Measurements from ENCODE around the gene TACC3. TPM values are rescaled to one million over a fixed set of nuclear protein-coding genes. Genes with fewer than 3 reads are reported as not detected.
A peak's percentile ranks its signal among the peaks of the same experiment; 100 is the strongest.

Gene TACC3
- total RNA-seq, 1 experiment from 2014 or later = 106 TPM

DNA sequence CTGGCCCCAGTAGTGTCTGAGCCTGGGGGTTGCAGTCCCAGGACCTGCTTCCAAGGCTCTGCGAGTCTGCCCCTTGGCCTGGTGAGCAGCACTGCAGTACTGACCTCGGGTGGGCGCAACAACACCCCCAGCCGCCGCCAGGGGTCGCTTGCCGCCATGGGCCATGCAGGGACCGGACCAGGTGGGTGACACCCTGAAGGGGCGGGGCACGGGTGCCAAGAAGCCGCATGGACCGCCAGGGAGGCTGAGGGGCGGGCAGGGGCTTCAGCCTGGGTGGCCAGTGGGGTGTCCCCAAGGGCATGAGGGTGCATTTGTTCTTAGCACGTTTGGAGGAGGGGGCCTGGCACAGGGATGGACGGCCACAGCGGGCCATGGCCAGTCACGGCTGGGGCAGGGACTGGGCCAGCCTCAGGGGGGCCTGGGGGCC, 25.0 kb downstream of the TACC3 start:
- no TSS peak for BruUV-seq (replicated peaks)
- in situ Hi-C loops (cut with HindIII; ENCODE audit: low pct_unique_long_range_greater_than_20kb, low sequenced_read_pairs) (no loop called here), intact Hi-C loops (cut with micrococcal nuclease; ENCODE audit: unreplicated experiment) (no loop called here)
- no peaks in the 10 kb centered on the region for H3K9me3 ChIP-seq (ENCODE audit: control insufficient read depth, insufficient read depth, low read depth, low read length)
- TF ChIP-seq POLR2AphosphoS5 (IDR thresholded peaks at IDR 0.05; ENCODE audit: low read depth, low read length) (no peak), SIN3A (IDR thresholded peaks at IDR 0.05; ENCODE audit: borderline replicate concordance, insufficient read depth, low read depth, low read length) (no peak), TCF7L2 (IDR thresholded peaks at IDR 0.05; ENCODE audit: low read depth, low read length) (no peak)
- TF ChIP-seq, protein P1, sequence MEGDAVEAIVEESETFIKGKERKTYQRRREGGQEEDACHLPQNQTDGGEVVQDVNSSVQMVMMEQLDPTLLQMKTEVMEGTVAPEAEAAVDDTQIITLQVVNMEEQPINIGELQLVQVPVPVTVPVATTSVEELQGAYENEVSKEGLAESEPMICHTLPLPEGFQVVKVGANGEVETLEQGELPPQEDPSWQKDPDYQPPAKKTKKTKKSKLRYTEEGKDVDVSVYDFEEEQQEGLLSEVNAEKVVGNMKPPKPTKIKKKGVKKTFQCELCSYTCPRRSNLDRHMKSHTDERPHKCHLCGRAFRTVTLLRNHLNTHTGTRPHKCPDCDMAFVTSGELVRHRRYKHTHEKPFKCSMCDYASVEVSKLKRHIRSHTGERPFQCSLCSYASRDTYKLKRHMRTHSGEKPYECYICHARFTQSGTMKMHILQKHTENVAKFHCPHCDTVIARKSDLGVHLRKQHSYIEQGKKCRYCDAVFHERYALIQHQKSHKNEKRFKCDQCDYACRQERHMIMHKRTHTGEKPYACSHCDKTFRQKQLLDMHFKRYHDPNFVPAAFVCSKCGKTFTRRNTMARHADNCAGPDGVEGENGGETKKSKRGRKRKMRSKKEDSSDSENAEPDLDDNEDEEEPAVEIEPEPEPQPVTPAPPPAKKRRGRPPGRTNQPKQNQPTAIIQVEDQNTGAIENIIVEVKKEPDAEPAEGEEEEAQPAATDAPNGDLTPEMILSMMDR (IDR thresholded peaks at IDR 0.05) = no peak
- TF ChIP-seq, protein P2, sequence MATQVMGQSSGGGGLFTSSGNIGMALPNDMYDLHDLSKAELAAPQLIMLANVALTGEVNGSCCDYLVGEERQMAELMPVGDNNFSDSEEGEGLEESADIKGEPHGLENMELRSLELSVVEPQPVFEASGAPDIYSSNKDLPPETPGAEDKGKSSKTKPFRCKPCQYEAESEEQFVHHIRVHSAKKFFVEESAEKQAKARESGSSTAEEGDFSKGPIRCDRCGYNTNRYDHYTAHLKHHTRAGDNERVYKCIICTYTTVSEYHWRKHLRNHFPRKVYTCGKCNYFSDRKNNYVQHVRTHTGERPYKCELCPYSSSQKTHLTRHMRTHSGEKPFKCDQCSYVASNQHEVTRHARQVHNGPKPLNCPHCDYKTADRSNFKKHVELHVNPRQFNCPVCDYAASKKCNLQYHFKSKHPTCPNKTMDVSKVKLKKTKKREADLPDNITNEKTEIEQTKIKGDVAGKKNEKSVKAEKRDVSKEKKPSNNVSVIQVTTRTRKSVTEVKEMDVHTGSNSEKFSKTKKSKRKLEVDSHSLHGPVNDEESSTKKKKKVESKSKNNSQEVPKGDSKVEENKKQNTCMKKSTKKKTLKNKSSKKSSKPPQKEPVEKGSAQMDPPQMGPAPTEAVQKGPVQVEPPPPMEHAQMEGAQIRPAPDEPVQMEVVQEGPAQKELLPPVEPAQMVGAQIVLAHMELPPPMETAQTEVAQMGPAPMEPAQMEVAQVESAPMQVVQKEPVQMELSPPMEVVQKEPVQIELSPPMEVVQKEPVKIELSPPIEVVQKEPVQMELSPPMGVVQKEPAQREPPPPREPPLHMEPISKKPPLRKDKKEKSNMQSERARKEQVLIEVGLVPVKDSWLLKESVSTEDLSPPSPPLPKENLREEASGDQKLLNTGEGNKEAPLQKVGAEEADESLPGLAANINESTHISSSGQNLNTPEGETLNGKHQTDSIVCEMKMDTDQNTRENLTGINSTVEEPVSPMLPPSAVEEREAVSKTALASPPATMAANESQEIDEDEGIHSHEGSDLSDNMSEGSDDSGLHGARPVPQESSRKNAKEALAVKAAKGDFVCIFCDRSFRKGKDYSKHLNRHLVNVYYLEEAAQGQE (IDR thresholded peaks at IDR 0.05; ENCODE audit: insufficient read depth in 1 of 2, low read depth in 2 of 2, low read length in 1 of 2) = no peak
- H3K4me1 ChIP-seq (ENCODE audit: control insufficient read depth, insufficient read depth, low read length) = peaks cover 3% of the 10 kb centered on the region; the same call in 1 of the 2 replicates
- DNase-seq (ENCODE audit: low read depth, low spot score) (no peak), ATAC-seq (peak; percentile 82)
- H3K36me3 ChIP-seq (ENCODE audit: control insufficient read depth, insufficient read depth, low read length) = no peaks in the 10 kb centered on the region
- POLR2A ChIA-PET = no interaction called here
- H3K27me3 ChIP-seq (ENCODE audit: control insufficient read depth, insufficient read depth, low read length) = no peaks in the 10 kb centered on the region
- CTCF ChIA-PET = interaction anchor here (0.6 to 1.4 kb wide), 2 partner anchors 16 to 64 kb away, joined by 5 to 13 read pairs; no protein-coding TSS in a partner anchor
- peak overlapping the region; percentile 34; the same call in 1 of the 2 replicates for H3K27ac ChIP-seq (ENCODE audit: low read length)
- H3K4me3 ChIP-seq (ENCODE audit: low read depth in 2 of 2, low read length in 2 of 2) = no peak overlapping the region

DNA sequence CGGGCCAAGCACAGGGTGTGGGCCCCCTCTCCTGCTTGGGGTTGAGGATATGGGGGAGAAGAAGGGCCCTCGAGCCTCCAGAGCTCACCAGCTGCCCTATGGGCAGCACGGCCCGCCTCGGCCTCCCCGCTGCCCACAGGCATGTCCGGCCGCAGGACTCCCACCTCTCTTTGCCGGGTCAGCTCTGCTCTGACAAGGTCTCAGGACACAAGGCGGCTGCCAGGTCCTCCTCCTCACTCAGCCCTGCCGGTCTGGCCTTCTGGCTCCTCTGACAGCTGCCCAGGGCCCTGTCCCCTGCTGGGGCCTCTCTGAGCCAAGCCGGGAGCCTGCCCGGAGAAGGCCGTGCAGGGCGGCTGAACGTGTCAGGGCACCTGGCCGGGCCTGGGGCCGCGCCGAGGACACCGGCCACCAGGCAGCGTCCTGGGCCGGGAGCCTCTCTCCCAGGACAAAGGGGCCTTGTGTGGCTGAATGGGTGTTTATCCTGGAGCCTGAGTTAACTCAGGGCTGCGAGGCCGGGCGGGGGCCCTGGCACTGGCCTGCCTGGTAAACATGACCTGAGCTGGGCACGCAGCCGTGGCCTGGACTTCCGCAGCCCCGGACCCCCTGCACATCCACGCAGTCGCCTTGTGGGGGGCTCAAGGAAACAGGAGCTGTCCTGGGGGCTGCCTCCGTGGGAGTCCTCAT, 25.7 kb downstream of the TACC3 start:
- TF ChIP-seq, protein P1 (IDR thresholded peaks at IDR 0.05) = no peak
- TF ChIP-seq POLR2AphosphoS5 (IDR thresholded peaks at IDR 0.05; ENCODE audit: low read depth, low read length) (no peak), TCF7L2 (IDR thresholded peaks at IDR 0.05; ENCODE audit: low read depth, low read length) (no peak), SIN3A (IDR thresholded peaks at IDR 0.05; ENCODE audit: borderline replicate concordance, insufficient read depth, low read depth, low read length) (no peak)
- TF ChIP-seq, protein P2 (IDR thresholded peaks at IDR 0.05; ENCODE audit: insufficient read depth in 1 of 2, low read depth in 2 of 2, low read length in 1 of 2) = no peak
- no TSS peak for BruUV-seq (replicated peaks)
- POLR2A ChIA-PET = no interaction called here
- Histone ChIP-seq H3K27me3 (ENCODE audit: control insufficient read depth, insufficient read depth, low read length) (no peaks in the 10 kb centered on the region), H3K4me1 (ENCODE audit: control insufficient read depth, insufficient read depth, low read length) (peaks cover 3% of the 10 kb centered on the region; the same call in 1 of the 2 replicates), H3K36me3 (ENCODE audit: control insufficient read depth, insufficient read depth, low read length) (no peaks in the 10 kb centered on the region), H3K9me3 (ENCODE audit: control insufficient read depth, insufficient read depth, low read depth, low read length) (no peaks in the 10 kb centered on the region), H3K27ac (ENCODE audit: low read length) (peak overlapping the region; percentile 34; the same call in 1 of the 2 replicates), H3K4me3 (ENCODE audit: low read depth in 2 of 2, low read length in 2 of 2) (no peak overlapping the region)
- intact Hi-C loops (cut with micrococcal nuclease; ENCODE audit: unreplicated experiment) = no loop called here
- in situ Hi-C loops (cut with HindIII; ENCODE audit: low pct_unique_long_range_greater_than_20kb, low sequenced_read_pairs) = no loop called here
- ATAC-seq (peak; percentile 51), DNase-seq (ENCODE audit: low read depth, low spot score) (no peak)
- CTCF ChIA-PET = interaction anchor here (0.6 to 1.5 kb wide), 4 partner anchors 17 to 63 kb away, joined by 4 to 13 read pairs (median 6); no protein-coding TSS in a partner anchor

All from Panc1 (cell line).